Skeletal muscle tissue (tissue), 4 donors: ENCODE data around the gene MIOX. TPM values are rescaled to one million over a fixed set of nuclear protein-coding genes. Genes with fewer than 3 reads are reported as not detected.
A peak's percentile ranks its signal among the peaks of the same experiment; 100 is the strongest.

Source experiments
- H3K27ac ChIP-seq: one replicate; pipeline ENCODE4 v1.7.0; 2013; ENCODE audit warnings: mild to moderate bottlenecking, low read depth, low read length, inconsistent platforms
- H3K27me3 ChIP-seq, 3 donors: one replicate each; pipeline ENCODE4 v1.7.0; 2013; ENCODE audit warnings: low read length in 3 of 3; ENCODE audit not compliant: control insufficient read depth in 3 of 3, insufficient read depth in 3 of 3
- H3K36me3 ChIP-seq, 3 donors: one replicate each; pipeline ENCODE4 v1.7.0; 2013; ENCODE audit warnings: low read length in 3 of 3; ENCODE audit not compliant: control insufficient read depth in 3 of 3, insufficient read depth in 3 of 3
- H3K4me1 ChIP-seq, 3 donors: one replicate each; pipeline ENCODE4 v1.7.0; 2013; ENCODE audit warnings: low read length in 3 of 3, mild to moderate bottlenecking in 3 of 3; ENCODE audit not compliant: control insufficient read depth in 3 of 3, insufficient read depth in 3 of 3
- H3K4me3 ChIP-seq, 3 donors: one replicate each; pipeline ENCODE4 v1.7.0; 2013; ENCODE audit warnings: low read length in 3 of 3
- H3K9ac ChIP-seq, 3 donors: one replicate each; pipeline ENCODE4 v1.7.0; 2013; ENCODE audit warnings: low read length in 3 of 3, mild to moderate bottlenecking in 3 of 3, moderate library complexity in 2 of 3, low read depth in 1 of 3
- H3K9me3 ChIP-seq, 3 donors: one replicate each; pipeline ENCODE4 v1.7.0; 2013; ENCODE audit warnings: low read length in 3 of 3; ENCODE audit not compliant: control insufficient read depth in 3 of 3
- total RNA-seq: library from RNA; depleted of rRNA; stranded (reverse); fragments of >200 nt; gene quantifications from one replicate; pipeline ENCODE4 v1.2.3, GENCODE V29; 2014
- donor health status: Osteomylitis.

Gene MIOX
- total RNA-seq, 1 donor from 2014 or later, result not detected

- Histone ChIP-seq H3K4me3 (no peak overlapping the region), H3K9ac (no peak overlapping the region), H3K4me1 (peaks cover 22 to 31% (median 22%) of the 10 kb centered on the region in 3 donors), H3K36me3 (peaks cover 12 to 24% (median 22%) of the 10 kb centered on the region in 3 donors), H3K9me3 (no peaks in the 10 kb centered on the region), H3K27me3 (no peaks in the 10 kb centered on the region), H3K27ac (no peak overlapping the region)
These were observed 17.9 kb downstream of the MIOX start for GRCh38 chr22:50504369-50505211.

GRCh38 chr22:50505276-50505775, 18.7 kb downstream of the MIOX start:
- H3K9me3 ChIP-seq, result no peaks in the 10 kb centered on the region
- H3K4me1 ChIP-seq, result peaks cover 22 to 32% (median 23%) of the 10 kb centered on the region in 3 donors
- H3K36me3 ChIP-seq, result peaks cover 12 to 24% (median 23%) of the 10 kb centered on the region in 3 donors
- H3K4me3 ChIP-seq, result no peak overlapping the region
- no peak overlapping the region for H3K9ac ChIP-seq
- no peak overlapping the region for H3K27ac ChIP-seq
- no peaks in the 10 kb centered on the region for H3K27me3 ChIP-seq

GRCh38 chr22:50505776-50506610, 19.3 kb downstream of the MIOX start:
- peaks cover 22 to 32% (median 23%) of the 10 kb centered on the region in 3 donors for H3K4me1 ChIP-seq
- peak overlapping the region in 1 of 3 donors; percentile 97 for H3K9ac ChIP-seq
- H3K36me3 ChIP-seq, result peaks cover 12 to 24% (median 23%) of the 10 kb centered on the region in 3 donors
- no peak overlapping the region for H3K27ac ChIP-seq
- no peaks in the 10 kb centered on the region for H3K9me3 ChIP-seq
- no peaks in the 10 kb centered on the region for H3K27me3 ChIP-seq
- no peak overlapping the region for H3K4me3 ChIP-seq

DNA sequence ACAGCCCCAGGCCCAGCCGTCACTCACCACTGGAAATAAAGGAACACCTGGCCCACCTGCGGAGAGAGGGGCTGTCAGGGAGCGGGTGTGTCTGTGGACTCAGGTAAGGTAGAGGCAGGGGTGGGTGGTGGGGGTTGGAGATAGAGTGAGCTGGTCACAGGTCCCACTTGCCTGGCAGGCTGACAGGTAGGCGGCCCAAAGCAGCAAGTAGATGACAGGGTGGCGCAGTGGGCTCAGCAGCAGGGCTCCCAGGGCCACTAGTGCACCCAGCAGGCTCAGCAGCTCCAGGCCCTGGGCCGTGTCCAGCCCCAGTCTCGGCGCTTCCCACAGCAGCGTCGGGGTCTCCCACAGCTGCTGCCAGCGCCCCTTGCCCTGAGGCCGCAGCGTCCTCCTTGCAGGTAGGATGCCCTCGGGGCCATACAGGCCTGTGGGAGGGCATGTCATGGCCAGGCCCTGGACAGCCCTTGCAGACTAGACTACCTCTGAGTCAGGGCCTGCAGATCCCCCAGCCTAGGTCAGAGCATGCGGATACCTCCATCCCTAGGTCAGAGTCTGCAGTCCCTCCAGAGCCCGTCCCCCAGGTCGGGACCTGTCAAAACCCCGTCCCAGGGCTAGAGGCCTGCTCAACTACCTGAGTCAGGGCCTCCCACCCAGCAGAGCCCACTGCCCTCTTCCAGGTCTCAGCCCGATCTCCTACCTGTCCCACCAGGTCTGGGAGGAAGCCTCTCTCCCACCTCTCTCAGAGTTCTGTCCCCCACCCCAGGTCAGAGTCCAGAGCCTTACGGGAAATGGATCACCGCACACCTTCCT, 20.2 kb downstream of the MIOX start:
- Histone ChIP-seq H3K36me3 (peaks cover 12 to 24% (median 23%) of the 10 kb centered on the region in 3 donors), H3K4me1 (peaks cover 22 to 32% (median 23%) of the 10 kb centered on the region in 3 donors), H3K27me3 (no peaks in the 10 kb centered on the region), H3K4me3 (peak overlapping the region; percentile 93 to 96 (median 94)), H3K9ac (peak overlapping the region; percentile 84 to 97 (median 97)), H3K27ac (peak overlapping the region; percentile 89), H3K9me3 (no peaks in the 10 kb centered on the region)

DNA sequence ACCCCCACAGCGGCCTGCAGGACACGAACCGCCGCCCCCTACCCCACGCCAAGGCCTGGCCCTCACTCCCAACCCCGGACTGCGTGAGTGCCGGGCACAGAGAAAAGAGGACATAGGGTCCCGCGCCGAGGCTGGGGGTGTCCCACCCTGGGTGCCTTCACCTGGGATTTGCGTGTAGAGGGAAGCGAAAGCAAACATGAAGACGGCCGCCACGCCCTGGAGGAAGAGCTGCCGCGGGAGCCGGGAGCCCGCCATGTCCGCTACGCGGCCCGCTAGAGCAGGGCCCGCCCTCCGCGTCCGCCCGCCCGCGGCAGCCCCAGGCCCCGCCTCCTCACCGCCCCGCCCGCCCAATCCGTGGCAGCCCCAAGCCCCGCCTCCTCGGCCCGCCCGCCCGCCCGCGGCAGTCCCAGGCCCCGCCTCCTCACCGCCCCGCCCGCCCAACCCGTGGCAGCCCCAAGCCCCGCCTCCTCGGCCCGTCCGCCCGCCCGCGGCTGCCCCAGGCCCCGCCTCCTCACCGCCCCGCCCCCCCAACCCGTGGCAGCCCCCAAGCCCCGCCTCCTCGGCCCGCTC, 20.8 kb downstream of the MIOX start, which contains the start of gene LMF2:
LMF2 (minus strand) TSS at position 282 of the 570 bp plus-strand sequence; CDS start at position 255, 27 bp downstream.
- H3K27me3 ChIP-seq, result no peaks in the 10 kb centered on the region
- peak within 1 kb of the TSS; percentile 94 to 96 (median 94) for H3K4me3 ChIP-seq
- H3K9ac ChIP-seq, result peak within 1 kb of the TSS; percentile 84 to 97 (median 97)
- H3K36me3 ChIP-seq, result peaks cover 13 to 21% (median 20%) of the 10 kb centered on the region in 3 donors
- peak within 1 kb of the TSS; percentile 89 for H3K27ac ChIP-seq
- H3K4me1 ChIP-seq, result peaks cover 22 to 32% (median 23%) of the 10 kb centered on the region in 3 donors
- H3K9me3 ChIP-seq, result no peaks in the 10 kb centered on the region

GRCh38 chr22:50507991-50508884, 21.6 kb downstream of the MIOX start, which contains the start of gene NCAPH2:
NCAPH2 (plus strand) TSS chr22:50508224; CDS start chr22:50508338, 114 bp downstream.
- peak within 1 kb of the TSS; percentile 89 for H3K27ac ChIP-seq
- H3K4me1 ChIP-seq, result peaks cover 22 to 32% (median 23%) of the 10 kb centered on the region in 3 donors
- peak within 1 kb of the TSS; percentile 84 to 97 (median 97) for H3K9ac ChIP-seq
- H3K4me3 ChIP-seq, result peak within 1 kb of the TSS; percentile 94 to 96 (median 94)
- no peaks in the 10 kb centered on the region for H3K27me3 ChIP-seq
- H3K9me3 ChIP-seq, result no peaks in the 10 kb centered on the region
- H3K36me3 ChIP-seq, result peaks cover 13 to 19% (median 17%) of the 10 kb centered on the region in 3 donors

DNA sequence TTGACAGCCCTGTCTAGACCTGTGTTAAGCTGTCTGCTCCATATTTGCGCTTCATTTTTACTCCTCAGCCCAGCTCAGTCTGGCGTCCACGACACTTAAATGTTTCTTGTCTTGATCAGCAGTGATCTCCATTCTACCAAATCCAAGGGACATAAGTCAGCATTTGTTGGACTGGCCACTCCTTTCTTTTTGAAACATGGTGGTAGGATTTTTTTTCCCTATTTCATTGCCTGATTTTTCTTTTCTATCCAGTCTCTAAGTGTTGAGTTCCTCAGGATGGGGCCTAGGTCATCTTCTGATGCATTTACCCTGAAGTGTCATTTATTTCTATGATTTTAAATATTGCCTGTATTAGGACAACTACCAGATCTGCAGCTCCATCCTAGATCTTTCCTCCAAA, 22.2 kb downstream of the MIOX start:
- peaks cover 22 to 32% (median 23%) of the 10 kb centered on the region in 3 donors for H3K4me1 ChIP-seq
- no peaks in the 10 kb centered on the region for H3K9me3 ChIP-seq
- H3K4me3 ChIP-seq, result peak overlapping the region; percentile 92 to 94 (median 93)
- H3K9ac ChIP-seq, result peak overlapping the region; percentile 81 to 83 (median 81)
- peak overlapping the region; percentile 83 for H3K27ac ChIP-seq
- no peaks in the 10 kb centered on the region for H3K27me3 ChIP-seq
- peaks cover 12 to 19% (median 17%) of the 10 kb centered on the region in 3 donors for H3K36me3 ChIP-seq

- Histone ChIP-seq H3K27me3 (no peaks in the 10 kb centered on the region), H3K4me3 (no peak overlapping the region), H3K9me3 (no peaks in the 10 kb centered on the region), H3K4me1 (peaks cover 11 to 13% (median 12%) of the 10 kb centered on the region in 3 donors), H3K27ac (no peak overlapping the region), H3K9ac (no peak overlapping the region), H3K36me3 (peaks cover 22 to 30% (median 25%) of the 10 kb centered on the region in 3 donors)
These were observed 26.5 kb downstream of the MIOX start for GRCh38 chr22:50513175-50513574.
